Activated CD4-positive, alpha-beta T cell treated with anti-CD3 and anti-CD28 coated beads, Interleukin-2, amount 10 ng/mL, durations not matched to agents 7 days and 5 days (primary cell): Measurements from ENCODE around the gene TSNAXIP1. TPM values are rescaled to one million over a fixed set of nuclear protein-coding genes. Genes with fewer than 3 reads are reported as not detected.

Source experiments
- CTCF ChIA-PET: fragments of 350-600 bp; sonication (Branson Sonifier 250); formaldehyde crosslinking; loops from one replicate; lab custom pipeline; 2021; ENCODE audit warnings: antibody characterized with exemption; lab: Charles Lee
- POLR2A ChIA-PET: fragments of 350-600 bp; sonication (Branson Sonifier 250); formaldehyde crosslinking; loops from one replicate; lab custom pipeline; 2021; ENCODE audit warnings: antibody characterized with exemption; lab: Charles Lee
- DNase-seq: peaks from one replicate; pipeline ENCODE4 v3.0.0-alpha.2; 2020
- H3K27ac Mint-ChIP-seq: one replicate; pipeline ENCODE4 v1.8.0; 2021; ENCODE audit warnings: mild to moderate bottlenecking, moderate library complexity, mixed read lengths
- H3K27me3 Mint-ChIP-seq: one replicate; pipeline ENCODE4 v1.8.0; 2021; ENCODE audit warnings: mixed read lengths
- H3K36me3 Mint-ChIP-seq: one replicate; pipeline ENCODE4 v1.8.0; 2021; ENCODE audit warnings: low read depth, mixed read lengths
- H3K4me1 Mint-ChIP-seq: one replicate; pipeline ENCODE4 v1.8.0; 2021; ENCODE audit warnings: mixed read lengths
- H3K4me3 Mint-ChIP-seq: one replicate; pipeline ENCODE4 v1.8.0; 2021; ENCODE audit warnings: mild to moderate bottlenecking, moderate library complexity, mixed read lengths
- H3K9me3 Mint-ChIP-seq: one replicate; pipeline ENCODE4 v1.8.0; 2021; ENCODE audit warnings: mixed read lengths
- total RNA-seq, 2 experiments: library from RNA; stranded (reverse); gene quantifications; one replicate each; pipeline ENCODE4 v1.2.3, GENCODE V29; 2021

TSNAXIP1 gene
- total RNA-seq, 2 experiments from 2014 or later, result 0.27 to 0.33 TPM

DNA sequence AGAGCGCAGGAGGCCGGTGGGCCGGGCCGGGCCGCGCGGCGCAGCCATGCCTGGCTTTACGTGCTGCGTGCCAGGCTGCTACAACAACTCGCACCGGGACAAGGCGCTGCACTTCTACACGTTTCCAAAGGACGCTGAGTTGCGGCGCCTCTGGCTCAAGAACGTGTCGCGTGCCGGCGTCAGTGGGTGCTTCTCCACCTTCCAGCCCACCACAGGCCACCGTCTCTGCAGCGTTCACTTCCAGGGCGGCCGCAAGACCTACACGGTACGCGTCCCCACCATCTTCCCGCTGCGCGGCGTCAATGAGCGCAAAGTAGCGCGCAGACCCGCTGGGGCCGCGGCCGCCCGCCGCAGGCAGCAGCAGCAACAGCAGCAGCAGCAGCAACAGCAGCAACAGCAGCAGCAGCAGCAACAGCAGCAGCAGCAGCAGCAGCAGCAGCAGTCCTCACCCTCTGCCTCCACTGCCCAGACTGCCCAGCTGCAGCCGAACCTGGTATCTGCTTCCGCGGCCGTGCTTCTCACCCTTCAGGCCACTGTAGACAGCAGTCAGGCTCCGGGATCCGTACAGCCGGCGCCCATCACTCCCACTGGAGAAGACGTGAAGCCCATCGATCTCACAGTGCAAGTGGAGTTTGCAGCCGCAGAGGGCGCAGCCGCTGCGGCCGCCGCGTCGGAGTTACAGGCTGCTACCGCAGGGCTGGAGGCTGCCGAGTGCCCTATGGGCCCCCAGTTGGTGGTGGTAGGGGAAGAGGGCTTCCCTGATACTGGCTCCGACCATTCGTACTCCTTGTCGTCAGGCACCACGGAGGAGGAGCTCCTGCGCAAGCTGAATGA lies 36.0 kb downstream of the TSNAXIP1 start:
- Mint-ChIP-seq H3K27ac (peak overlapping the region; percentile 95), H3K4me1 (peaks cover 43% of the 10 kb centered on the region), H3K9me3 (no peaks in the 10 kb centered on the region), H3K4me3 (peak overlapping the region; percentile 90), H3K27me3 (no peaks in the 10 kb centered on the region), H3K36me3 (peaks cover 12% of the 10 kb centered on the region)
- POLR2A ChIA-PET, result no interaction called here
- CTCF ChIA-PET, result interaction anchor here (0.7 to 3.5 kb wide), 6 partner anchors 9 to 32 kb away, joined by 3 to 16 read pairs (median 5); no protein-coding TSS in a partner anchor
- peak; percentile 64 for DNase-seq

DNA sequence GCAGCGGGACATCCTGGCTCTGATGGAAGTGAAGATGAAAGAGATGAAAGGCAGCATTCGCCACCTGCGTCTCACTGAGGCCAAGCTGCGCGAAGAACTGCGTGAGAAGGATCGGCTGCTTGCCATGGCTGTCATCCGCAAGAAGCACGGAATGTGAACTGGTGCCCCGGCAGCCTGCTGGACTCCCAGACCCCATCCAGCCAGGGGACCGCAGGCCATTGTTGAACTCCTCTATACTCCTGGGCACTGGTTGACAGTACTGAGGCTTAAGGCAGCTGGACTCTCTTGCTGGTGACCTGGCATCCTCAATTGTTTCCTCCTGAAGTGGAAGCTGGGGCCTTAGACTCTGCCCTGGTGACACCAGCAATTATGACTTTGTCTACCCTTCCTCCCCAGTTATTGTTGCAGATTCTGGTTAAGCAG lies 36.7 kb downstream of the TSNAXIP1 start:
- ChIA-PET POLR2A (interaction anchor here (0.6 kb wide), 1 partner anchor 106 kb away, joined by 3 read pairs; no protein-coding TSS in a partner anchor), CTCF (interaction anchor here (0.5 to 3.5 kb wide), 7 partner anchors 10 to 267 kb away, joined by 3 to 16 read pairs (median 4); no protein-coding TSS in a partner anchor)
- peak; percentile 76 for DNase-seq
- H3K4me3 Mint-ChIP-seq, result peak overlapping the region; percentile 90
- peak overlapping the region; percentile 95 for H3K27ac Mint-ChIP-seq
- H3K27me3 Mint-ChIP-seq, result no peaks in the 10 kb centered on the region
- H3K36me3 Mint-ChIP-seq, result peaks cover 12% of the 10 kb centered on the region
- H3K4me1 Mint-ChIP-seq, result peaks cover 49% of the 10 kb centered on the region
- no peaks in the 10 kb centered on the region for H3K9me3 Mint-ChIP-seq

DNA sequence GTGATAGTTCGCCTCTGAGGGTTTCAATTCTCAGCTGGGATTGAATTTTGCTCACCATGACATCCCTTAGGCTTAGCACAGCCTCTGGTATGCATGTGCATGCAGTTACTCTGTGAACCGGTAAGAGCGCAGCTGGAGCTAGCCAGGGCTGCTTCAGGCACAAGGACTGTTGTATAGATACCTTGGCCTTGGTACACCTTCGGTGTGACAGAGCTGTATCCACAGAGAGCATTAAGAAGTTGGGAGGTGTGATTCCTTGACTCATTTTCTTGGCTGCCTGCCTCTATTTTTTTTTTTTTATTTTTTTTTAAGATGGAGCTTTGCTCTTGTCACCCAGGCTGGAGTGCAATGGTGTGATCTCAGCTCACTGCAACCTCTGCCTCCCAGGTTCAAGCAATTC lies 37.8 kb downstream of the TSNAXIP1 start:
- no peak for DNase-seq
- Mint-ChIP-seq H3K27ac (peak overlapping the region; percentile 31), H3K27me3 (no peaks in the 10 kb centered on the region), H3K4me1 (peaks cover 54% of the 10 kb centered on the region), H3K4me3 (peak overlapping the region; percentile 90), H3K9me3 (no peaks in the 10 kb centered on the region), H3K36me3 (peaks cover 12% of the 10 kb centered on the region)
- CTCF ChIA-PET, result interaction anchor here (0.7 to 3.5 kb wide), 7 partner anchors 11 to 363 kb away, joined by 3 to 16 read pairs (median 6); partner anchors contain the start of genes ATP6V0D1 and NRN1L
- POLR2A ChIA-PET, result interaction anchor here (0.5 to 0.7 kb wide), 2 partner anchors 43 to 154 kb away, joined by 3 to 4 read pairs; no protein-coding TSS in a partner anchor

DNA sequence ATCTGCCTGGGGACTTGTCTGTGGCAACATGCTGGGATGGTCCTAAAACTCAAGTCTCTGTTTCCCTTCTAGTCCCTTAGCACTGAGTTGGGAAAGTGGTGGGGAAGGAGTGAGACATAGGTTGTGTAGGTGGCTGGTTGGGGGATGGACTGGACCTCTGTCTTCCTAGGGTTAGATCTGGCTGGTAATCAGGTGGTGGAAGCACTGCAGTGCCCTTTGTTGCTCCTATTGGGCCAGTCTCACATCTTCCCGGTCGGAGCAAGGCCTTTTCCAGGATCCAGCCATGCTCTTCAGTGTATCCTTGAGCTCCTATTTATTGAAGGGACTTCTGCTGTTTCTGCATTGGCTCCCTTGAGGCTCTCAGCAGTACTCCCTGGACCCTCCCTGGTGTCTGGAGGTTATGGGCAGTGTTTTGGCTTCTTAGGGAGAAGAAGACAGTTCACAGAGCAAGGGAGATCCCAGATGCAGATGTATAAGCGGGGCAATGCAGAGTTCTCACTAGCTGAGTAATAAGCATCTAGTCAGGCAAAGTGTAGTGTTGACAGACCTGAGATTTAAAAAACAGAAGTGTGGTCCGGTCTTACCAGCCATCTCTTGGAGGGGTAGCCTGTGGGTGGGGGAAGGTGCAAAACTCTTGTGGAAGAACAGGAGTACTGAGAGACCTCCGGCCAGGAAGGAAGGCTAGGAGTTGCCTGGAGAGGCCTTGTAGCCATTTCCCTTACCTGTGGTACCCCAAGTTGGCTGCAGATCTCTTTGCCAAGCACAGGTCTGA lies 38.8 kb downstream of the TSNAXIP1 start:
- Mint-ChIP-seq H3K9me3 (no peaks in the 10 kb centered on the region), H3K27ac (peak overlapping the region; percentile 93), H3K4me1 (peaks cover 56% of the 10 kb centered on the region), H3K27me3 (no peaks in the 10 kb centered on the region), H3K36me3 (peaks cover 12% of the 10 kb centered on the region), H3K4me3 (peak overlapping the region; percentile 85)
- ChIA-PET POLR2A (no interaction called here), CTCF (interaction anchor here (1.2 to 3.5 kb wide), 8 partner anchors 12 to 364 kb away, joined by 3 to 16 read pairs (median 5); partner anchors contain the start of genes ATP6V0D1 and NRN1L)
- DNase-seq, result no peak

DNA sequence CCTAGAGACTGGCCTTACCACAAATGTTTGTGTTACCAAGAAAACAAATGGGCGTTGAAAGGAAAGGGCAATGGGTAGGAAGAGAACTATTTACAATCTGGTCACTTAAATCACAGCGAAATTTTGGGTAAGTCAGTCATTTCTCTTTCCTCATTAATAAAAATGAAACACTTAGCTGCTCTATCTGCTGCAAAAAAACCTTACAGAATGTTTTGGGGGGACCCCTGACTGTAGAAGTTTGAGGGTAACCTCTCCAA lies 39.3 kb downstream of the TSNAXIP1 start:
- peak overlapping the region; percentile 93 for H3K27ac Mint-ChIP-seq
- peak overlapping the region; percentile 85 for H3K4me3 Mint-ChIP-seq
- no peak for DNase-seq
- ChIA-PET POLR2A (interaction anchor here (0.5 kb wide), 1 partner anchor 43 kb away, joined by 3 read pairs; no protein-coding TSS in a partner anchor), CTCF (interaction anchor here (0.5 to 3.0 kb wide), 6 partner anchors 12 to 325 kb away, joined by 4 to 16 read pairs (median 5); partner anchors contain the start of gene NRN1L)
- H3K4me1 Mint-ChIP-seq, result peaks cover 56% of the 10 kb centered on the region
- H3K36me3 Mint-ChIP-seq, result peaks cover 12% of the 10 kb centered on the region
- no peaks in the 10 kb centered on the region for H3K27me3 Mint-ChIP-seq
- H3K9me3 Mint-ChIP-seq, result no peaks in the 10 kb centered on the region

DNA sequence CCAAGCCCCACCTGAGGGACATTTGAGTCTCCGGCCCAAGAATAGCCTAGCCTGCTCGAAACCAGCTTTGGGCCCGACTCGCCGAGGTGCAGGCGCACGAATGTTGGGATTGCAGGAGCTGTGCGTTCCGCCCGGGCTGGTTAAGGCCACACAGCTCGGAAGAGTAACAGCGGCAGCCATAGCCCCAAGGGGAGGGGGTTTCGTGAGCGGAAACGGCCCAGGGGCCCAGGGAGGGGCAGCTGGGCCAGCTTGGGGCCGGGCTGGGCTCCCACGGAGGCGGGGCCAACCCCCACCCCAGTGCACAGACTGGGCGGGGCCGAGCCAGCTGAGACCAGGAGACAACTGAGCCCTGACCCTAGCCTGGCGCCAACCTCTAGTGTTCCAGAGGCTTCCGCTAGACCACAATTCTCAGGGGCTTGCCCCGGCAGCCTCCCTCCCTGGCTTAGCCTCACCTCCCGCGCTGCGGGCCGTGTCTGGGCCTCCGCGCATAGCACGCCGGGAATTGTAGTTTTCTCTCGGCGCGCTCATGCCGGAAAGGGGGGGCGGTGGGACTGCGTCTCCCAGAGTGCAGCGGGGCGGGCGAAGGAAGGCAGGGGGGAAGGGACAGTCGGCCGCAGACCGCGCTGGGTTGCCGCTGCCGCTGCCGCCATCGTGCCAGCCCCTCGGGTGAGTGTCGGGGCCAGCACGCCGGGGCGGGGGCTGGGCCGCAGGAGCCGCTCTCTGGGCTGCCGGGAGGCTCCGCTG lies 39.8 kb downstream of the TSNAXIP1 start, which contains the start of gene NUTF2:
Gene NUTF2 (plus strand): TSS at position 614 of the 744 bp plus-strand sequence. CDS start 18,198 bp downstream, outside the sequence.
- CTCF ChIA-PET, result interaction anchor here (0.5 to 3.0 kb wide), 6 partner anchors 11 to 325 kb away, joined by 4 to 16 read pairs (median 5); partner anchors contain the start of gene NRN1L
- Mint-ChIP-seq H3K27me3 (no peaks in the 10 kb centered on the region), H3K9me3 (no peaks in the 10 kb centered on the region), H3K4me1 (peaks cover 52% of the 10 kb centered on the region), H3K27ac (peak within 1 kb of the TSS; percentile 93), H3K36me3 (peaks cover 12% of the 10 kb centered on the region), H3K4me3 (peak within 1 kb of the TSS; percentile 90)
- POLR2A ChIA-PET, result interaction anchor here (0.5 kb wide), 1 partner anchor 42 kb away, joined by 3 read pairs; no protein-coding TSS in a partner anchor
- DNase-seq, result peak; percentile 96

DNA sequence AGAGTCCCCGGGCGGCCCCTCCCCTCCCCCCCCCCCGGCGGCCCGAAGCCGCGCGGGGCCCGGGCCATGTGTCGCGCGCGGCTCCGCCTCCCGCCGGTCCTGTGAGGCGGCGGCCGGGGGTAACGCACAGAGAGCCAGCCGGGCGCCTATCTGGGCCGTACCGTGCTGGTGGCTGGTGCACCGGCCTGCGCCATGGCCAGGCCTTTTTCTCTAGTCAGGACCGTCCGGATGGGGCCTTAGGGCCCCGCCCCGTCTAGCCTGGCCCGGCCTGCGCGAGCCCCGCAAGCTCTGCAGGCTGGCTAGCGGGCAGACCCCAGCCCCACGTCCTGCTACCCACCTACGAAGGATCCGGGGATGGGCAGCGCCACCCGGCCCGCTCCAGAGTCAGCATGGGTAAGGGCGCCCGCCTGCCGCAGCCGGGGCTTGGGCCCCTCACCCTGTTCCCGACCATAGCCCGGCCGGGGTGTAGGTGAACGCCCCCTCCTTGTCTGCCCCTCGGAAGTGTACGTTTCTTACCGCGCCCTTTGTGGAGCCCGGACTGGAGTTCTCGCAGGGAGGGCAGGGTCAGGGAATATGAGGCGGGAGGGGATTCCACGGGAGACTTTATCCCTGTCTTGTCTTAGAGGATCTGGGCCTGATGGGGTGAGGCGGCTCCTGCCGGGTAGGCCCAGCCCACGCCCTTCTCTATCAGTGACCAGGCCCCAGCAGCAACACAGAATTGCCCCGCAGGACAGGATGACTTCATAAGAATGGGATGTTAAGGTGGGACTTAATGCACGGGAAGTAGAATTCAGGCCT lies 40.6 kb downstream of the TSNAXIP1 start, which contains the start of gene CENPT:
Gene CENPT (minus strand): TSS at position 630 of the 798 bp plus-strand sequence. CDS start 13,834 bp downstream, outside the sequence.
- H3K9me3 Mint-ChIP-seq, result no peaks in the 10 kb centered on the region
- H3K27ac Mint-ChIP-seq, result peak within 1 kb of the TSS; percentile 93
- POLR2A ChIA-PET, result no interaction called here
- no peaks in the 10 kb centered on the region for H3K27me3 Mint-ChIP-seq
- peak within 1 kb of the TSS; percentile 90 for H3K4me3 Mint-ChIP-seq
- peak; percentile 63 for DNase-seq
- H3K36me3 Mint-ChIP-seq, result peaks cover 12% of the 10 kb centered on the region
- CTCF ChIA-PET, result interaction anchor here (1.0 to 3.0 kb wide), 3 partner anchors 10 to 31 kb away, joined by 3 to 15 read pairs (median 5); no protein-coding TSS in a partner anchor
- peaks cover 48% of the 10 kb centered on the region for H3K4me1 Mint-ChIP-seq

DNA sequence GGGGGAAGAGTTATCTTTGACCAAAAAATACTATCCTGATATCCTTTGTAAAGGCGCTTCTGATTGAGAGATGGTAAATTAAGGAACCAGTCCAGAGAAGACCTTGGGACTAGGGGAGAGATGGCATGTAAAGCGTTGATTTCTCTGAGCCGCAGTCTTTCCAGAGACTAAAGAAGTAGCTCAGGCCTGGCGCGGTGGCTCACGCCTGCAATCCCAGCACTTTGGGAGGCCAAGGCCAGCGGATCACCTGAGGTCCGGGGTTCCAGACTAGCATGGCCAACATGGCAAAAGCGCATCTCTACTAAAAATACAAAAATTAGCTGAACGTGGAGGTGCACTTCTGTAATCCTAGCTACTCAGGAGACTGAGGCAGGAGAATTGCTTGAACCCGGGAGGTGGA lies 41.4 kb downstream of the TSNAXIP1 start:
- H3K36me3 Mint-ChIP-seq, result peaks cover 11% of the 10 kb centered on the region
- no peaks in the 10 kb centered on the region for H3K27me3 Mint-ChIP-seq
- peak overlapping the region; percentile 87 for H3K27ac Mint-ChIP-seq
- peak overlapping the region; percentile 90 for H3K4me3 Mint-ChIP-seq
- DNase-seq, result no peak
- POLR2A ChIA-PET, result no interaction called here
- CTCF ChIA-PET, result interaction anchor here (0.6 to 1.2 kb wide), 4 partner anchors 9 to 142 kb away, joined by 3 to 7 read pairs (median 3); no protein-coding TSS in a partner anchor
- no peaks in the 10 kb centered on the region for H3K9me3 Mint-ChIP-seq
- H3K4me1 Mint-ChIP-seq, result peaks cover 46% of the 10 kb centered on the region

DNA sequence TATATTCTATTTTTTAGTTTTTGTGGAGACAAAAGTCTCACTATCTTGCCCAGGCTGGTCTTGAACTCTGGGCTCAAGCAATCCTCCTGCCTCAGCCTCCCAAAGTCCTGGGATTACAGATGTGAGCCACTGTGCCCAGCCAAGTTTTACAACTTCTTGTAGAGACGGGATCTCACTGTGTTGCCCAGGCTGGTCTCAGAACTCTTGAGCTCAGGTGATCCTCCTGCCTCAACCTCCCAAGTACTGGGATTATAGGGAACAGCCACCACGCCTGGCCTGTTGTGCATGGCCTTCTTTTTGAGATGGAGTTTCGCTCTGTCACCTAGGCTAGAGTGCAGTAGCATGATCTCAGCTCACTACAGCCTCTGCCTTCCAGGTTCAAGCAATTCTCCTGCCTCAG lies 47.0 kb downstream of the TSNAXIP1 start:
- no peak overlapping the region for H3K27ac Mint-ChIP-seq
- H3K4me3 Mint-ChIP-seq, result no peak overlapping the region
- no peaks in the 10 kb centered on the region for H3K9me3 Mint-ChIP-seq
- no peak for DNase-seq
- ChIA-PET CTCF (no interaction called here), POLR2A (no interaction called here)
- H3K4me1 Mint-ChIP-seq, result peaks cover 25% of the 10 kb centered on the region
- H3K27me3 Mint-ChIP-seq, result no peaks in the 10 kb centered on the region
- no peaks in the 10 kb centered on the region for H3K36me3 Mint-ChIP-seq

DNA sequence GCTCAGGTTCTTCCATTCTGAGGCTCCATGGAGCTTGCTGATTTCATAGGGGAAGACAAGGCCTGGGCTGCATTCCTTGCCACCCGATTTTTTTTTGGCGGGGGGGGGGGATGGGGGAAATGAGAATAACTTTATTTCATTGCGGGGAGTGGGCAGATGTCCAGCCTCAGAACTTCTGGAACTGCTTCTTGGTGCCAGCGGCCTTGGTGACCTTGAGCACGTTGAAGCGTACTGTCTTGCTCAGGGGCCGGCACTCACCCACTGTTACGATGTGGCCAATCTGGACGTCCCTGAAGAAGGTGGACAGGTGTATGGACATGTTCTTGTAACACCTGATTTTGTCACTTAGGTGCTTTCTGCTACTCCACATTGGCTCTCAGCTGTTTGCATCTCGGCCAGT lies 49.1 kb downstream of the TSNAXIP1 start:
- ChIA-PET CTCF (interaction anchor here (2.3 kb wide), 1 partner anchor 39 kb away, joined by 10 read pairs; no protein-coding TSS in a partner anchor), POLR2A (interaction anchor here (0.6 kb wide), 1 partner anchor 13 kb away, joined by 3 read pairs; no protein-coding TSS in a partner anchor)
- H3K4me3 Mint-ChIP-seq, result no peak overlapping the region
- no peak overlapping the region for H3K27ac Mint-ChIP-seq
- H3K9me3 Mint-ChIP-seq, result no peaks in the 10 kb centered on the region
- no peak for DNase-seq
- H3K4me1 Mint-ChIP-seq, result peaks cover 19% of the 10 kb centered on the region
- H3K36me3 Mint-ChIP-seq, result peaks cover 3% of the 10 kb centered on the region
- H3K27me3 Mint-ChIP-seq, result no peaks in the 10 kb centered on the region
